ENCODE data around the gene TLE4.

The TLE4 gene

GRCh38 chr9:79685577-79685976 is 113.8 kb downstream of the TLE4 start:
- Histone ChIP-seq H2AFZ (no peak overlapping the region), H3K36me3 (ENCODE audit: control insufficient read depth, insufficient read depth, low read length) (no peaks in the 10 kb centered on the region), H3K4me1 (no peaks in the 10 kb centered on the region), H3K79me2 (no peaks in the 10 kb centered on the region), H3K27ac (no peak overlapping the region), H3K9me3 (ENCODE audit: control insufficient read depth, low read length) (no peaks in the 10 kb centered on the region), H3K4me2 (ENCODE audit: low read length) (no peak overlapping the region), H3K9ac (no peak overlapping the region), H3K4me3 (ENCODE audit: low read depth, low read length) (no peak overlapping the region), H3K27me3 (ENCODE audit: control insufficient read depth, insufficient read depth, low read length) (no peaks in the 10 kb centered on the region)
- no peak for TF ChIP-seq CTCF (IDR thresholded peaks at IDR 0.05)

GRCh38 chr9:79686381-79687130 is 114.8 kb downstream of the TLE4 start:
- Histone ChIP-seq H3K4me2 (ENCODE audit: low read length) (no peak overlapping the region), H3K4me1 (no peaks in the 10 kb centered on the region), H3K27ac (no peak overlapping the region), H3K27me3 (ENCODE audit: control insufficient read depth, insufficient read depth, low read length) (no peaks in the 10 kb centered on the region), H3K36me3 (ENCODE audit: control insufficient read depth, insufficient read depth, low read length) (no peaks in the 10 kb centered on the region), H3K79me2 (no peaks in the 10 kb centered on the region), H3K9ac (no peak overlapping the region), H3K9me3 (ENCODE audit: control insufficient read depth, low read length) (no peaks in the 10 kb centered on the region), H3K4me3 (ENCODE audit: low read depth, low read length) (no peak overlapping the region), H2AFZ (no peak overlapping the region)
- TF ChIP-seq CTCF (IDR thresholded peaks at IDR 0.05) = no peak

GRCh38 chr9:79687131-79687447 is 115.3 kb downstream of the TLE4 start:
- TF ChIP-seq CTCF (IDR thresholded peaks at IDR 0.05) = no peak
- Histone ChIP-seq H2AFZ (no peak overlapping the region), H3K36me3 (ENCODE audit: control insufficient read depth, insufficient read depth, low read length) (no peaks in the 10 kb centered on the region), H3K79me2 (no peaks in the 10 kb centered on the region), H3K9ac (no peak overlapping the region), H3K27ac (no peak overlapping the region), H3K27me3 (ENCODE audit: control insufficient read depth, insufficient read depth, low read length) (no peaks in the 10 kb centered on the region), H3K4me2 (ENCODE audit: low read length) (no peak overlapping the region), H3K4me3 (ENCODE audit: low read depth, low read length) (no peak overlapping the region), H3K9me3 (ENCODE audit: control insufficient read depth, low read length) (no peaks in the 10 kb centered on the region), H3K4me1 (no peaks in the 10 kb centered on the region)

GRCh38 chr9:79688363-79688762 is 116.6 kb downstream of the TLE4 start:
- no peak overlapping the region for H3K4me3 ChIP-seq (ENCODE audit: low read depth, low read length)
- no peaks in the 10 kb centered on the region for H3K9me3 ChIP-seq (ENCODE audit: control insufficient read depth, low read length)
- H3K79me2 ChIP-seq = no peaks in the 10 kb centered on the region
- H3K4me1 ChIP-seq = no peaks in the 10 kb centered on the region
- no peak overlapping the region for H3K4me2 ChIP-seq (ENCODE audit: low read length)
- no peaks in the 10 kb centered on the region for H3K27me3 ChIP-seq (ENCODE audit: control insufficient read depth, insufficient read depth, low read length)
- no peak for TF ChIP-seq CTCF (IDR thresholded peaks at IDR 0.05)
- H3K9ac ChIP-seq = no peak overlapping the region
- H3K27ac ChIP-seq = no peak overlapping the region
- H2AFZ ChIP-seq = no peak overlapping the region
- H3K36me3 ChIP-seq (ENCODE audit: control insufficient read depth, insufficient read depth, low read length) = no peaks in the 10 kb centered on the region

GRCh38 chr9:79689576-79689975 is 117.8 kb downstream of the TLE4 start:
- no peaks in the 10 kb centered on the region for H3K9me3 ChIP-seq (ENCODE audit: control insufficient read depth, low read length)
- no peak overlapping the region for H3K4me2 ChIP-seq (ENCODE audit: low read length)
- no peak overlapping the region for H3K27ac ChIP-seq
- peaks cover 3% of the 10 kb centered on the region for H3K4me1 ChIP-seq
- no peak for TF ChIP-seq CTCF (IDR thresholded peaks at IDR 0.05)
- no peaks in the 10 kb centered on the region for H3K27me3 ChIP-seq (ENCODE audit: control insufficient read depth, insufficient read depth, low read length)
- no peak overlapping the region for H3K4me3 ChIP-seq (ENCODE audit: low read depth, low read length)
- no peaks in the 10 kb centered on the region for H3K36me3 ChIP-seq (ENCODE audit: control insufficient read depth, insufficient read depth, low read length)
- no peak overlapping the region for H2AFZ ChIP-seq
- H3K79me2 ChIP-seq = no peaks in the 10 kb centered on the region
- no peak overlapping the region for H3K9ac ChIP-seq
